Transverse colon (tissue), 3 donors: Measurements from ENCODE around the gene MYH7B.

Source experiments
- EP300 ChIP-seq: sonication (generic); formaldehyde crosslinking; IDR thresholded peaks from one replicate; pipeline ENCODE4 v1.6.1; 2017; ENCODE audit warnings: antibody characterized with exemption, low read depth
- POLR2A ChIP-seq: fragments of 450-650 bp; IDR thresholded peaks from one replicate; pipeline ENCODE4 v1.6.1; 2016; ENCODE audit warnings: antibody characterized with exemption, mild to moderate bottlenecking, moderate library complexity
- TF ChIP-seq, protein P1 (sequence below), 5 experiments: fragments of 200-600 bp in 3 of 5; fragments of 450-650 bp in 2 of 5; sonication (generic) in 3 of 5; IDR thresholded peaks; 1 replicate in 2 of 5; 2 replicates in 3 of 5; pipeline ENCODE4 v1.5.1; 2016 to 2017; ENCODE audit warnings: antibody characterized with exemption in 5 of 5, inconsistent platforms in 3 of 5, mild to moderate bottlenecking in 2 of 5, moderate library complexity in 1 of 5

DNA sequence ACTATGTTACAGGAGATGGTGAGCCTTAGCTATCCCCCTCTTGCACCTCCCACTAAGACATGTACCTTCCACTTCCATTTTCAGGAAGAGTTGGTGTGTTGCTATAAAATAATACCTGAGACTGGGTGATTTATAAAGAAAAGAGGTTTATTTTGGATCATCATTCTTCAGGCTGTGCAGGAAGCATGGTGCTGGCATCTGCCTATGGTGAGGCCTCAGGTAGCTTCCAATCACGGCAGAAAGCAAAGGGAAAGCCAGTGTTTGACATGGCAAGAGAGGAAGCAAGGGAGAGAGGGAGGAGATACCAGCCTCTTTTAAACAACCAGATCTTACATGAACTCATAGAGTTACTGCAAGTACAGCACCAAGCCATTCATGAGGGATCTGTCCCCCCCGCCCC, 32.3 kb upstream of the MYH7B start:
- TF ChIP-seq EP300 = no peak
- TF ChIP-seq POLR2A = no peak
- TF ChIP-seq, protein P1, sequence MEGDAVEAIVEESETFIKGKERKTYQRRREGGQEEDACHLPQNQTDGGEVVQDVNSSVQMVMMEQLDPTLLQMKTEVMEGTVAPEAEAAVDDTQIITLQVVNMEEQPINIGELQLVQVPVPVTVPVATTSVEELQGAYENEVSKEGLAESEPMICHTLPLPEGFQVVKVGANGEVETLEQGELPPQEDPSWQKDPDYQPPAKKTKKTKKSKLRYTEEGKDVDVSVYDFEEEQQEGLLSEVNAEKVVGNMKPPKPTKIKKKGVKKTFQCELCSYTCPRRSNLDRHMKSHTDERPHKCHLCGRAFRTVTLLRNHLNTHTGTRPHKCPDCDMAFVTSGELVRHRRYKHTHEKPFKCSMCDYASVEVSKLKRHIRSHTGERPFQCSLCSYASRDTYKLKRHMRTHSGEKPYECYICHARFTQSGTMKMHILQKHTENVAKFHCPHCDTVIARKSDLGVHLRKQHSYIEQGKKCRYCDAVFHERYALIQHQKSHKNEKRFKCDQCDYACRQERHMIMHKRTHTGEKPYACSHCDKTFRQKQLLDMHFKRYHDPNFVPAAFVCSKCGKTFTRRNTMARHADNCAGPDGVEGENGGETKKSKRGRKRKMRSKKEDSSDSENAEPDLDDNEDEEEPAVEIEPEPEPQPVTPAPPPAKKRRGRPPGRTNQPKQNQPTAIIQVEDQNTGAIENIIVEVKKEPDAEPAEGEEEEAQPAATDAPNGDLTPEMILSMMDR (IDR thresholded peaks at IDR 0.05) = no peak
